Smooth muscle cell of bladder (primary cell): Measurements from ENCODE around the gene P2RY10. TPM values are rescaled to one million over a fixed set of nuclear protein-coding genes. Genes with fewer than 3 reads are reported as not detected.

Source experiments
- total RNA-seq: library from RNA; depleted of rRNA; stranded (reverse); fragments of >200 nt; gene quantifications from 2 replicates; pipeline ENCODE4 v1.2.3, GENCODE V29; 2014

P2RY10 gene
- total RNA-seq: not detected in 2 replicates

GRCh38 chrX:78945186-78945912 lies at the start of gene P2RY10:
Gene P2RY10 (plus strand): TSS chrX:78945391. CDS start chrX:78960521, 15,130 bp downstream.

Other genes starting within 250 kb of the P2RY10 start
- 0.09 TPM in 1 of 2 replicates, not detected in the other for gene LPAR4, start 197.7 kb upstream of the P2RY10 start, total RNA-seq
- not detected in 2 replicates for gene GPR174, start 199.3 kb downstream of the P2RY10 start, total RNA-seq